HuH-7.5 (cell line): Measurements from ENCODE around the gene DAB2IP.

ENCODE experiments used
- DNase-seq: peaks from one replicate; pipeline ENCODE4 v3.0.0; 2011; ENCODE audit warnings: low spot score

DAB2IP gene

DNA sequence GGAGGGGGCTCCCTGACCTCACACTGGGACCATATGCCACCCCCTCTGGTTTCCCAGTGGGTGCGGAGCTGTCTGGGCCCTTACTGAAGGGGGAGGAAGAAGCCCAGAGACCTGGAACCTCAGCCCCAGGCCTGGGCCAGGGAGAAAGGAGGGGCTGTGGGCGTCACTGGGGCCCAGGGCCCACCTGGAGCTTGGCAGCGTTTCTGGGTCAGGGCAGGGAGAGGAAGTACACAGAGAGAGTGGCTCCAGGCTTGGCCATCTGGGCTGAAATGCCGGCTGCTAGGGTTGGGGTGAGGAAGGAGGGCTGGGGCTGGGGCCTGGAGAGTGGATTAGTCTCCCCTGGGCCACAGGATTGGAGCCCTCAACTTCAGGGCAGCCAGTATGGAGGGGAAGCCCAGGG is 6.4 kb upstream of the DAB2IP start:
- DNase-seq, result no peak

DNA sequence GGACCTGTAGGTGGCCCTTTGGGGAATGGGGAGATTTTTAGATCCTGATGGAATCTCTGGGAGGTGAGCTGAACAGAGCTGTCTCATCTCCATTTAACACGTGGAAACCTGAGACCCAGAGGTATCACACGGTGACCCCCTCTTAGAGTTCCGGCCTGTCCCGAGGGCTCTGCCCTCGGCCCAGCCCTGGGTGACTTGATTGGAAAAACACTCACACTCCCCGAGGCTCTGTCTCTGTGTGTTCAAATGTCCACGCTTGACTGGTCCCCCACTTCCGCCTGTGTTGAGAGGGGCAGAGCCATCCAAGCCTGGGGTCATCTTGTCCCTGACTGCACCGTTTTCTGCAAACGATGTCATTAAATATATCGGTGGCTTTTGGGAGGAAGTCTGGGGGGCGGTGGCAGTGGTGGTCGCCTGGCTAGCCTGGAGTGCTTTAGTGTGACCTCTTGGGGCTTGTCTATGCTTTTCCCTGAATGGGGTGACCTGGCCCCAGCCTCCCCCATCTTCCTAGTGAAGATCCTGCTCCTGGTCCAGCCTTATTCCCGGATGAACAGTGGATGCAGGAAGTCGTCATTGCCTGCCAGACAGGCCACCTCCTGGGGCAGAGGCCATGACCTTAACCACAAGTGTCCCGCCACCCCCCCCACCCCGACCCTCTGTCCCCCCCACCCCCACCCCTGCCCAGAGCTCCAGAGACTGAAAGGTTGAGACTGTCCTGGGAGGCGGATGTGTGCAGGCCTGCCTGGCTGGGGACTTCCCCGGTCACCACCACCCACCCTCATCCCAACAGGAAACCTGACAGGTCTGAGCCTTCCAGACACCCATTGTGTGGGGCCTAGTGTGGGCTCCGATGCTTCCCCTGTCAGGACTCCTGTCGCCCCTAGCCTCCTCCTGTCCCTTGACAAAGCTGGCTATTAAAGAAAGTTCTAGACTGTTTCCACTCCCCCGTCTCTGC is 5.3 kb upstream of the DAB2IP start:
- no peak for DNase-seq

DNA sequence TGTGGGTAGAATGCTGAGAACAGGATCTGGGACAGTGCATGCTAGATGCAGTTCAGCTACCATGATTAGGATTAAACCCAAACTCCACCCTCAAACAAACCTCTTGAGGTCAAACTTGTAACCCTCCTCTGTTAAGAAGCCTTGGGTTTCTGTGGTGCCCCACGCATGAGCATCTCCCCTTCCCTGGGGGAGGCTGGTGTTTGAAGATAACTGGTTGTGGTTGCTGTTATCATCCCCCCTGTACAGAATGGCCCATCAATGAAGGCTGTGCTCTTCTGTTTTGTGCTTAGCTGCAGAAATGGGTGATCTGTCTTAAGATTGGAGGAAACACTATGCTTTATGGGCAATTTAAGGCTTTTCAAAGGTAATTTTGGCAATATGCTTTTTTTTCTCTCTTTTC is 4.4 kb upstream of the DAB2IP start:
- no peak for DNase-seq

DNA sequence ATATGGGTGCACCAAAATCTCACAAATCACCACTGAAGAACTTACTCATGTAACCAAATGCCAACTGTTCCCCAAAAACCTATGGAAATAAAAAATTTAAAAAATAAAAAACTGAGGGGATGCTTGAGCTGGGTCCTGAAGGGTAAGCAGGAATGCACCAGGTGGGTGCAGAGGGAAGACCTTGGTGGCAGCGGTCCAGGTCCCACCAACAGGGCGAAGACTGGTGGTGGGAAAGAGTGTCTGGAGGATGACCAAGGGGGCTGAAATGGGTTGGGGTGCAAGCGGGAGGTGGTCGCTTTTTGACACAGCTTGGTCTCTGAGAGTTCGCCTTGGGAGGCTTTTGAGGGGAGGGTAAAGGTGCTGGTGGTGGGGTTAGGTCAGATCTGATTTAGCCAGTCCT is 3.3 kb upstream of the DAB2IP start:
- DNase-seq, result no peak

DNA sequence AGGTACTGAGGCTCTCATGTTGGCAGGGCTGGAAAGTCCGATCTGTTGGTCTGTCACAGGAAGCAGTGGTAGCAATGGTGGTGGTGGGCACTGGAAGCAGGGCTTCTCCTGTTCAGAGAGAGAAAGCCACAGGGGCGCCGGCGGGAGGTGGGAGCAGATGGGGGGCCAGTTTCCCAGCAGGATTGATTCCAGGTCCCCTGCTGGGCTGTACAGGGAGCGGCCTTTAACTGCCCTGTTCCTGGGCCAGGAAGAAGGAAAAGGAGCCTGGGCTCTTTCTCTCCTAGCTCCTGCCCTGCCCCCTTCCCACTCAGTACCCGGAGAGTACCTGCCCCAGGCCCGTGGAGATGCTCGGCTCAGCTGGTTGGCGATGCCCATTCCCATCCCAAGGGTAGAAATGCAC is 2.6 kb upstream of the DAB2IP start:
- DNase-seq, result no peak

DNA sequence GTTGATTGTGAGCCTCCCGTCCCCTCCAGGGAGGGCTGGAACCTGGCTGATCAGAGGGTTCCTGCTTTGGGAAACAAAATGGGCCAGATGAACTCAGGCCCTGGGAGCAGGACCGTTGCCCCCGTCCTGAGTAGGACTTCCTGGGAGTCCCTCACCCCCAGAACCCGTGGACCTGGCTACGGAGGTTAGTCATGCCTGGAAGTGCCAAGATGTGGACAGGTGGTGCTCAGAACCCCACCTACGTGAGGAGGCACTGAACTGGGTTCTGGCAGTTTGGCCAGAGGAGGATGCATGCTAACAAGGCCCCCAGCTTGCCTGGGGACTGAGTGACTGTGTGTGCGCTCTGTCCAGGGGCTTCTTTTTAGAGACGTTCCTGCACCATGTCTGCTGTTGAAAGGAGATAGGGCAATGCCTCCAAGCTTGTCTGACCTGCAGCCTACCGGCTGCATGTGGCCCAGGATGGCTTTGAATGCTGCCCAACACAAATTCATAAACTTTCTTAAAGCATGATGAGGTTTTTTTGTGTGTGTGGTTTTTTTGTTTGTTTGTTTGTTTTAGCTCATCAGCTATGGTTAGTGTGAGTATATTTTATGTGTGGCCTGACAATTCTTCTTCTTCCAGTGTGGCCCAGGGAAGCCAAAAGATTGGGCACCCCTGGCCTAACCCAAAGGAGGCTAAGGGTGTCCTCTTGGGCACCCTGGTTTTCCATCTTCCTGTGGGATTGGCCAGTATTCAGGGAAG is 1.8 kb upstream of the DAB2IP start:
- DNase-seq, result no peak

DNA sequence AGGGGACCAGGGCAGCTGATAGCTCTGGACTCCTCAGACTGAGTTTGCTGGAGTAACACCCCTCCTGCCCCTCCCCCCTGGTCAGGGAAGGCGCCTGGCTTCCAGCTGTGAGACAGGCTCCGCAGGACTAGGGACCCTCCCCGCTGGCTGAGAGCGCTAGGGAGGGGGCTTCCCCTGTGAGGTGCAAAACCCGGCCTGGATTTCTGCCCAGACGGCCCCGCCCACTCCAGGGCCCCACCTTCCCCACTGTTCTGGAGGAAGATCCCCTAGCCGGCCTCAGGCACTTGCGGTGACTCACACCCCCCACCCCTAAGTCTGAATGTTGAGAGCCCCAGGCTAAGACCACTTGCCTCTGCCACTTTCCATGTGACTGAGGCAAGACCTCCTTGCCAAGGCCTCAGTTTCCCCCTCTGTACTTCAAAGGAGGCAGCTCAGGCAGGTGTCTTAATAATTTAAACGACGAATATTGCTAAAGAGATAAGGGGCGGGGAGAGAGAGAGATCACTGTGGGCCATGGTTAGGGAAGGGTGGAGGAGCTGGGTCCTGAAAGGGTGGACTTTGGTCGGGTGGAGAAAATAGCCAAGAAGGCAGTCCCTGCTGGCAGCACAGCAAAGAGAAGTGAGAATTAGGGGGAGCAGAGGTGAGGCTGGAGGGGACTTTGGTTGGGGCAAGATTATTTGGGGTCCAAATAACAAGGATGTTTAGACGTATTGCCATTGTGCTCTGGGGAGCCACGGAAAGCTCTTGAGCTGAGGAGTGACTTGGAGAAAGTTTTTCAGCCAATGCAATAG is 1.0 kb upstream of the DAB2IP start:
- DNase-seq, result no peak

DNA sequence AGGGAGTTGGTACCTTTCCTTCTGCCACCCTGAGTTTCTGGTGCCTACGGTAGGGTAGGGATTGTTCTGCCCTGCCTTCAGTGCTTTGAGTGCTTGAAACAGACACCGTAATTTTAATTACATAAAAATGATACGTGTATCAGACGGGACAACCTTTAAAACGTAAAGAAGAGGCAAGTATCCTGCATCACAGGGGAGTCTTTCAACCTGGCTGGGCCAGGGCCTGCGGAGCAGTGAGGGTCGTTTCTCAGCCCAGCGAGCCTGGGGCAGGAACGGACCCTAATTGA is 483 bp upstream of the DAB2IP start:
- no peak for DNase-seq

DNA sequence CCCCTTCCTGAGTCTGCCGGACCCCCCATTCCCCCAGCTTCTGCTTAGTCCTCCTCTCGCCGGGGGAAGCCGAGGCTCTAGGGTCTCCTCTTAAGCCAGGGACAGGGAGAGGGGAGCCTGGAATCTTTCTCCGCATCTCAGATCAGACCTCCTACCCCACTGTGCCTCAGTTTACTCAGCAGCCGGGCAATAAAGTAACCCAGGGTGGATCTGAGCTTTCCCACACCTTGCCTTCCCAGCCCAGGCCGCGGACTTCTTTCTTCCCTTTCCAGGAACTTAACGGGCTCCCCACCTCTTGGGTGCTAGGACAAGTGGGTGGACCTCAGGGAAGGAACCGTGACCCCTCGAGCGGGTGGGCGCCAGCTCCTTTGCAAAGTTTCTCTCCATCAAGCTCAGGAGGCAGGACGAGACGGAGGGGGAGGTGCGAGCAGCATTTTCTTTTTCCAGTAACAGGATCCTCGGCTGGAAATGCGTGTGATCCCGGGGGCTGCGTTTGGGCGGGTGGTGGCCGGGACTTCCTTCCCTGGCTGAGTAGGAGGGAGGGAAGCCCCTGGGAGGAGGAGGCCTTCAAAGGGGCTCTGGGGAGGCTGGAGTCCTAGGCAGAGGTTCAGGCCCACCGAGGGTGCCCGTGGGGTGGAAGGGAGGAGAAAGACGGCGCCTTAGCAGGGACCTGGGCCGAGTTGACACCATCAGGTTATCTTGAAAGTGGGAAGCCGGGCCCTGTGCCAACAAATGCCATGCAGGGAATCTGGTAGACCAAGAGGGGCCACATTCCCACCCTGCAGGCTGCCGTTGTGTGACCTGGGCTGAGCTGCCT is 795 bp downstream of the DAB2IP start:
- DNase-seq, result no peak

DNA sequence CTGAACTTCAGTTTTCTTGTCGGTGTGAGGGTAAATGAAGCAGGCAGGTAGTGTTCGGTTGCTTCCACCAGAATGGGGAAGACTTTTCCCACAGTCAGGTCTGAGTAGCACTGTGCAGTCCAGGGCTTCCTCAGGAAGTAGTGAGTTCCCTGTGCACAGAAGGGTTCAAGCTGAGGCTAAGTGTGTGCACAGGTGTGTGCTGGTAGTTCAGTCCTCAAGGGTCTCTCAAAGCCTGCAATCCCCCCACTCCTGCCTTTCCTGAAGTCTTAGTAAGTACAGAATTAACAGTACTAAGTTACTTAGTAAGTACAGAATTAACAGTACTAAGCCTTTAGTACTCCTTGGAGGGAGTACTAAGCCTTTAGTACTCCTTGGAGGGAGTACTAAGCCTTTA is 1.4 kb downstream of the DAB2IP start:
- DNase-seq, result no peak

DNA sequence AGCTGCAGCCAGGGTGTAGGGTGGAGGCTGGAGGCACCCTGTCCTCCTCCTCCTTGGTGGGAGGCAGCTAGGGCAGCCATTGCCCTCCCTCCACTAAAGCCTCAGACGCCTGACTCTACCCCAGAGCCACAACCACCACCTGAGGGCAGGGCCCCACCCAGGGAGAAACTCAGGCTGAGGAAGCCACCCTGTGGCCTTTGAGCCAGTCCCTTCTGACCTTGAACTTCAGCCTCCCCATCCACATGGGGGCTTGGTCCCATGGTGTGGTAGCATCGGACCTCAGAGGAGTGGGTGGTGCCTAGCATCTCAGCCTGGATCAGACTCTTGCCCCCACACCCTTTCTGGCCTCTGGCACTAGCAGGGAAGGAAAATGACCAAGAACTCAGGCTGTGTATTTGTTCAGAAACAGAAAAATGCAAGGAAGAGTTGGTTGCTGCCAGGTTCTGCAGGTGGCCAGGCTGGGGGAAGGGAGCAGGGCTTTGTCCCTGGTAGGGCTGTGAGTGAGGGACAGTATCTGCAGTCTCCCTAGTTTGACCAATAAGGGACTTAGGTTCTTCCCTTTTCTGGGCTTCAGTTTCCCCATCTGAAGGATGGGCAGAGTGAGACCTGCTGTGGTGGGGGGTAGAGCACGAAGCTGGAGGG is 3.2 kb downstream of the DAB2IP start:
- DNase-seq, result no peak

DNA sequence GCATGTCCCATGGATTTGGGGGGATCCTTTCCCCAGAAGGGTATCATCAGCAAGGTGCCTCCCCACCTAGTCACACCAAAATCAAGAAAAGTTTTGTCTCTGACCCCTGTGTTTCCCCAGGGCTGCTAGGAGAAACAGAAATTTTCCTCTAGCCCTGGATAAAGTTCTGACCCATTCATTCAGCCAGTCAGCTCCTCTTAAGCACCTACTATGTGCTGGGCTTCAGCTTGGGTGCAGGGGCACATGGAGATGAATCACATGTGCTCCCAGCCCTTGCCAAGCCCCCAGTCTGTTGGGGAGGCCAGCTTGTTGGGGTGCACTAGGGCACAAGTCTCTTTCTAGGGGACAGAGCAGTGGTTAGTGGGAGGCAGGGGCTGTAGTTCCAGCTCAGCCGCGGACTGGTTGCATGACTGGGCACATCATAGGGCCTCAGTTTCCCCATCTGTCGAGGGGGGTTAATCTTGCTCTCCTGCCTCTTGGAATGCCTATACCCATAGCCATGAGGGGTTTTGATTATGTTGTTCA is 3.9 kb downstream of the DAB2IP start:
- DNase-seq, result no peak

DNA sequence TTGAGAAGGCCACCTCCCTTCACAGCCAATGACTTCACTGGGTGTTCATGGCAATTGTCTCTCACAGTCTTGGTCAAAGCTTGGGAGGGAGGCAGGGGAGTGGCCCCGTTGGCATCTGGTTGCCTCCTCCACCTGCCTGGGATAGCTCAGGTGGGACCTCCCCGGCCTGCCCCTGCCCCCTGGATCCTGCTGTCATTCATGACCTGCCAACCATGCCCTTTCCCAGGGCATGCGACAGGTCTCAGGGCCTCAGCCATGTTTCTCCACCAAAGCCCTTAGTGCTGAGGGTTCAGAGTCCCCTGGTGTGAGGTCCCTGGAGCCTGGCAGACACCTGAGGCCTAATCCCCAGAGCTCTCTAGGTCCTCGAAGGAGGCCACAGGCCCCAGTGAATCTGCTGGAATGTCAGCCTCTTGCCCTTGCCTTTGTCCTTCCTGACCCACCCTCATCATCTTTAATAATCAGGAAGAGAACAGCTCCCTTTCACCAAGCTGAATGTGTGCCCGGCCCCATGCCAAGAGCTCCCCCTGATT is 5.6 kb downstream of the DAB2IP start:
- DNase-seq, result no peak

DNA sequence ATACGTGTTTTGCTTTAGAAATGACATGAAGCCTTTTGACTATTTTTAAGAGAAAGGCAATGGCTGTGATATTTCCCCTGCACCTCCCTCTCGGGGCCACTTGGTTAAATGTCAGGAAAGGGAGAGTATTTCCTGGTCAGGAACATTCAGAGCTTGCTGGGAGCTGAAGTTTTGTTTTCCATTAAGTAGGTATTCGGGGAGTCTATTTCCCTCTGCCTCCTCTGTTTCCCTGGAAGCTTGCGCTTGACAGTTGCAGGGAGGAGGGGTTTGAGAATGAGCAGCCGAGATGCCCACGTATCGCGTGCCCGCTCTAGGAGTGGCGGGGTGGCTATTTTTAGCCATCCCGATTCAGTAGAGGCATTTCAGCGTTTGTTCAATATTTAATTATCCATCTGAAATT is 6.7 kb downstream of the DAB2IP start:
- no peak for DNase-seq

DNA sequence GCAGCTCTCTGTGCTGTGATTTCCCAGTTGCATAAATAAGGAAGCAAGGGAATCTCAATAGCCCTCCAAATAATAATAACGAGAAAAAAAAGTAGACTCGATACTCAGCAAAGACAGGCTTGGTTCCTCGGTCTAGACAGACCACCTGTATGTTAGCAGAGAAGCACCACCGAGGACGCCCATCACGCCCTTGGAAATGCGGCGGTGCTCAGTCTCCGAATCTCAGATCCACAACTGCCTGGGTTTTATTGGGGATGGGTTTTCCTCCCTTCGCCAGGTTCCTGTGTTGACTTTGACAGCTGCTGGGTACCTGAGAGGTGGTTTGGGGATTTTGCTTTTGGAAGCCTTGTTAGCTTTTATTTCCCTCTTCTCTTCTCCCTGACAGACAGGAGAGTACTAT is 7.2 kb downstream of the DAB2IP start:
- no peak for DNase-seq

DNA sequence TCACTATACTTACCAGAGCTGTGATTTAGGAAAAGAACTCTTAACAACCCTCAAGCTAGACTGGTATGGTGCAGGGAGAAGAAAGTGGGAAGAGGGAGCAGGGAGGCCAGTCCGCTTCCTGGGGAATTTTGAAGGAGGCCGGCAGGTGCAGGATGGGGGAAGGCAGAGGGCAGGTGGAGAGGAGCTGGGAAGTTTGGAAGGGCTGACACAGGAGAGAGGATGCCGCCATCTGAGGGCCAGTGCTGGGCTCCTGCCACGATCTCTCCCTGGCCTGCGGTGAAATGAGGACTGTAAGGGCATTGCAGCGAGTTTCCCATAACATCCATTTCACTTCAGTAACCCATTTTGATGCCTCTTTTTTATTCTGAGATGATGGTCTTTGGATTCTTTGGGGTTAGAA is 8.9 kb downstream of the DAB2IP start:
- no peak for DNase-seq

DNA sequence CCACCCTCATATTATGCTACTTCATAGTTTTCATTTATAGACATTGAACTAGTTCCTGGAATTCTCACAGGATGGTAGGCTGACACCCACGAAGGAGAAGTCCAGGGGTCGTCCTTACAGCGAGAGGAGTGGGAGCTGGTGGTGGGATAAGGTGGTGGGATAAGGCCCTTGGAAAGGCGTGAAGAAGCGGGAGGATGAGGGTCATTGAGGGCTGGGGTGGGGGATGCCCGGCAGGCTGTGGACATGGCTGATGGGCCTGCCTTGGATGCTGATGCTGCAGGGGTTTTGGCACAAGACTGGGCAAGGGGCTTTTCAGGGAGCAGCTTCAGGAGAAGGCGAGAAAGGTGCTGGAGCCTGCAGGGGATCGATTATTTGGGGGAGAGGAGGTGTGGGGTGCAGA is 9.4 kb downstream of the DAB2IP start:
- no peak for DNase-seq

DNA sequence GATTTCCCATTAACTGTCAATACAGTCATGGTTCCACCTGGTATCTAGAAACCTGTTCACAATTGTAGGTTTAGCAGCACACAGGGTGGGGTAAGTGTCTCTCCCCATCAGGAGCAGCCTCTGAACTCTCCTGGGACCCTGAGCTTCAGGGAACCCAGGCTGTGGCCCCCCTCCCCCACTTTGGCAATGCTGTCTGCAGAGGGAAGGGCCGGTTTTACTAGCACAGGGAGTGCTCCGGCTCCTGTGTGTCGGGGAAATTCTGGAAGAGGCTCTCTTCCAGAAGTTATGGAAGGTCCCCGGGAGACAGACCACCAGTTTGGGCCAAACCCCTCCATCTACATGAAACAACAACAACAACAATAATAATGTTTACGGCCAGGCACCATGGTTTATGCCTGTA is 9.9 kb downstream of the DAB2IP start:
- DNase-seq, result no peak

DNA sequence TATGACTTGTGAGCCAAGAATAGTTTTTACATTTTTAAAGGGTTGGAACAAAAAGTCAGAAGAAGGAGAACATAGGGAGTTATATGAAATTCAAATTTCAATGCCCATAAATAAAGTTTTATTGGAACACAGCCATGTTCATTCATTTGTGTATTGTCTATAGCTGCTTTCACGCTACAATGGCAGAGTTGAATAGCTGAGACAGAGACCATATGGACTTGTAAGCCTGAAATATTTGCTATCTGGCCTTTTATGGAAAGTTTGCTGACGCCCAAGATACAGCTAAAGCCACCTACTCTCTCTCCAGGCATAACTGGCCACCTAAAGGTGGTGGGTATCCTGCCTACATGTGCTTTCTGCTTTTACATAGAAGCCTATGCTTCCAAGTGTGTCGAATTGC is 10.9 kb downstream of the DAB2IP start:
- DNase-seq, result no peak

DNA sequence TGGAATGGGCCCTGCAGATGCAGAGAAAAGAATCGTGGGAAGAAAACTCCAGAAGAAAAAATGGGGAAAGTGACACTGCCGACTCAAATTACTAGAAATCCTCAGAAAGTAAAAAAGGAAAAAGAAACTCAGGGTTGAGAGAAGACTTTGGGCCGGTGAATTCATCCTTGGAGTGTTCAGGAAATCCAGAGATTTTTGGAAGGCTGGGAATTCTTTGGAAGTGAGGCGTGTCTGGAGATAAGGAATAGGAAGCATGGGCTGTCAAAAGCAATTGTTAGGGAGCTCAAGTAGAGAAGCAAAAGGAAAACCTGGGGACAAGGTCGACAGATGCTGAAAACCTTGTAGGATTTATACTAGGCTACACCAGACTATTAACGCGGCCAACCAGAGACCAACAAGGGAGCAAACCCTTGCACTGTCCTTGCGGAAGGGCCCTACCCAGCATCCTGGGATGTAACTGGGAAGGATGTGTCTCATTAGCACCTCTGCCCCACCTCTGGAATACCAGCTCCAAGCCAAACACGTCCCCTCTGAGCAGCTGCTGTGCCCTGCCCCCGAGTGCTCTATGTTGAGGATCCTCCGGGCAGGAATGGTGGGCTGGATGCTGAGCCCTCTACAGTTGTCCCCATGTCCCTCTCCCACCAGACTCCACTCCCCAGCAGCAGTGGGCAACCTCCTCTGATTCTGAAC is 11.6 kb downstream of the DAB2IP start:
- no peak for DNase-seq
